ENCODE measurements around the gene CRNN.

DNA sequence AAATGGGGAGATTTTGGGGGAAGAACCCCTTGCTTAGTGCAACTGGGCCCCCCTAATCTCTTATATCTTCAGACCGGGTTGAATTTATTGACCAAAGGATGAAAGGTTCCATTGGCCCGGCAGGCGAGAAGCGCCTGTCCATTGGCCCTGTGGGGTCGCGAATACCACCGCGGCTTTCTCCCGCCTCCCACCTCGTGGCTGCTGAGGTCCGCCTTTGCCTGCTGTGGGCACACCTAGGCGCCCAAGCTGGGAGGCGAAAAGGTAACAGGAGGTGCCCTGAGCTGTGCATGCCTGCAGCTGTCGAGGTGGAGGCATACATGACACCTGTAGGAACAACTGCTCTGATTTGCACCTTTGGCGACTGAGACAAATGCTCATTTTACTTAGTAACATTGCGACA, 33.1 kb downstream of the CRNN start:
- TF ChIP-seq ZNF121 (CRISPR knock-in tag; IDR thresholded peaks at IDR 0.05) (no peak), CTCF (IDR thresholded peaks at IDR 0.05) (no peak), NFYB (CRISPR knock-in tag; conservative IDR thresholded peaks at IDR 0.05; ENCODE audit: low read depth) (no peak), ZNF281 (CRISPR knock-in tag; IDR thresholded peaks at IDR 0.05) (no peak), PREB (CRISPR knock-in tag; IDR thresholded peaks at IDR 0.05; ENCODE audit: borderline replicate concordance) (no peak), RELA (CRISPR knock-in tag; IDR thresholded peaks at IDR 0.05; ENCODE audit: borderline replicate concordance) (no peak), TCF7 (CRISPR knock-in tag; IDR thresholded peaks at IDR 0.05; ENCODE audit: low read depth) (no peak), ESRRA (CRISPR knock-in tag; IDR thresholded peaks at IDR 0.05; ENCODE audit: borderline replicate concordance) (no peak), ZNF138 (CRISPR knock-in tag; conservative IDR thresholded peaks at IDR 0.05) (no peak), NR2C2 (CRISPR knock-in tag; IDR thresholded peaks at IDR 0.05) (no peak), ZNF671 (CRISPR knock-in tag; IDR thresholded peaks at IDR 0.05) (no peak), CBFB (CRISPR knock-in tag; IDR thresholded peaks at IDR 0.05; ENCODE audit: low read depth) (no peak)
- TF ChIP-seq, protein P1, sequence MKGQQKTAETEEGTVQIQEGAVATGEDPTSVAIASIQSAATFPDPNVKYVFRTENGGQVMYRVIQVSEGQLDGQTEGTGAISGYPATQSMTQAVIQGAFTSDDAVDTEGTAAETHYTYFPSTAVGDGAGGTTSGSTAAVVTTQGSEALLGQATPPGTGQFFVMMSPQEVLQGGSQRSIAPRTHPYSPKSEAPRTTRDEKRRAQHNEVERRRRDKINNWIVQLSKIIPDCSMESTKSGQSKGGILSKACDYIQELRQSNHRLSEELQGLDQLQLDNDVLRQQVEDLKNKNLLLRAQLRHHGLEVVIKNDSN (CRISPR knock-in tag; IDR thresholded peaks at IDR 0.05): no peak
